Activated naive CD4-positive, alpha-beta T cell treated with anti-CD3 and anti-CD28 coated beads, Interleukin-2, amount 50 U/mL, for 24 hours (primary cell): Measurements from ENCODE around the gene AQP9.

Source experiments
- H3K27ac Mint-ChIP-seq: one replicate; pipeline ENCODE4 v1.8.0; 2021; ENCODE audit warnings: mild to moderate bottlenecking, mixed read lengths
- H3K27me3 Mint-ChIP-seq: one replicate; pipeline ENCODE4 v1.8.0; 2021; ENCODE audit warnings: mixed read lengths
- H3K36me3 Mint-ChIP-seq: one replicate; pipeline ENCODE4 v1.8.0; 2021; ENCODE audit warnings: mixed read lengths
- H3K4me1 Mint-ChIP-seq: one replicate; pipeline ENCODE4 v1.8.0; 2021; ENCODE audit warnings: mixed read lengths
- H3K4me3 Mint-ChIP-seq: one replicate; pipeline ENCODE4 v1.8.0; 2021; ENCODE audit warnings: mild to moderate bottlenecking, mixed read lengths
- H3K9me3 Mint-ChIP-seq: one replicate; pipeline ENCODE4 v1.8.0; 2021; ENCODE audit warnings: mixed read lengths

Gene AQP9

GRCh38 chr15:58222679-58223078 lies 84.5 kb downstream of the AQP9 start:
- Mint-ChIP-seq H3K36me3 (no peaks in the 10 kb centered on the region), H3K4me3 (no peak overlapping the region), H3K9me3 (no peaks in the 10 kb centered on the region), H3K27ac (no peak overlapping the region), H3K4me1 (no peaks in the 10 kb centered on the region), H3K27me3 (peaks cover 1% of the 10 kb centered on the region)

GRCh38 chr15:58223432-58223831 lies 85.3 kb downstream of the AQP9 start:
- no peaks in the 10 kb centered on the region for H3K36me3 Mint-ChIP-seq
- H3K4me1 Mint-ChIP-seq = peaks cover 5% of the 10 kb centered on the region
- no peaks in the 10 kb centered on the region for H3K9me3 Mint-ChIP-seq
- H3K4me3 Mint-ChIP-seq = no peak overlapping the region
- H3K27me3 Mint-ChIP-seq = peaks cover 1% of the 10 kb centered on the region
- H3K27ac Mint-ChIP-seq = no peak overlapping the region

- no peak overlapping the region for H3K4me3 Mint-ChIP-seq
Measured at GRCh38 chr15:58224068-58224467, 85.9 kb downstream of the AQP9 start.

GRCh38 chr15:58227706-58228543 lies 89.7 kb downstream of the AQP9 start:
- Mint-ChIP-seq H3K4me3 (no peak overlapping the region), H3K9me3 (no peaks in the 10 kb centered on the region), H3K4me1 (peaks cover 16% of the 10 kb centered on the region), H3K36me3 (no peaks in the 10 kb centered on the region), H3K27ac (no peak overlapping the region), H3K27me3 (peaks cover 6% of the 10 kb centered on the region)

More at GRCh38 chr15:58224068-58224467, 85.9 kb downstream of the AQP9 start:
- no peaks in the 10 kb centered on the region for H3K9me3 Mint-ChIP-seq
- no peak overlapping the region for H3K27ac Mint-ChIP-seq
- no peaks in the 10 kb centered on the region for H3K36me3 Mint-ChIP-seq
- peaks cover 1% of the 10 kb centered on the region for H3K27me3 Mint-ChIP-seq
- peaks cover 12% of the 10 kb centered on the region for H3K4me1 Mint-ChIP-seq

- H3K4me3 Mint-ChIP-seq = no peak overlapping the region
- H3K9me3 Mint-ChIP-seq = no peaks in the 10 kb centered on the region
- H3K27ac Mint-ChIP-seq = no peak overlapping the region
- peaks cover 16% of the 10 kb centered on the region for H3K4me1 Mint-ChIP-seq
- peaks cover 6% of the 10 kb centered on the region for H3K27me3 Mint-ChIP-seq
- H3K36me3 Mint-ChIP-seq = no peaks in the 10 kb centered on the region
Measured at GRCh38 chr15:58228718-58229117, 90.5 kb downstream of the AQP9 start.

- Mint-ChIP-seq H3K27ac (no peak overlapping the region), H3K9me3 (no peaks in the 10 kb centered on the region), H3K27me3 (peaks cover 6% of the 10 kb centered on the region), H3K4me1 (peaks cover 16% of the 10 kb centered on the region), H3K4me3 (no peak overlapping the region), H3K36me3 (no peaks in the 10 kb centered on the region)
Measured at GRCh38 chr15:58229297-58229768, 91.2 kb downstream of the AQP9 start.

GRCh38 chr15:58232281-58233065 lies 94.3 kb downstream of the AQP9 start:
- Mint-ChIP-seq H3K36me3 (no peaks in the 10 kb centered on the region), H3K27ac (no peak overlapping the region), H3K4me1 (peaks cover 16% of the 10 kb centered on the region), H3K4me3 (no peak overlapping the region), H3K9me3 (no peaks in the 10 kb centered on the region), H3K27me3 (peaks cover 6% of the 10 kb centered on the region)

- Mint-ChIP-seq H3K27me3 (peaks cover 6% of the 10 kb centered on the region), H3K9me3 (no peaks in the 10 kb centered on the region), H3K36me3 (no peaks in the 10 kb centered on the region), H3K4me1 (peaks cover 12% of the 10 kb centered on the region), H3K4me3 (no peak overlapping the region), H3K27ac (no peak overlapping the region)
Measured at GRCh38 chr15:58233341-58233740, 95.2 kb downstream of the AQP9 start.
